HEK293 (cell line): ENCODE measurements around the gene KCNMA1.

Experiments used
- GFI1B ChIP-seq: fragments of 450-650 bp; formaldehyde crosslinking; IDR thresholded peaks from 2 replicates; pipeline ENCODE4 v1.5.1; 2016; ENCODE audit warnings: missing biosample characterization, missing genetic modification characterization
- YY2 ChIP-seq: fragments of 450-650 bp; formaldehyde crosslinking; IDR thresholded peaks from 2 replicates; pipeline ENCODE4 v1.5.1; 2016; ENCODE audit warnings: missing biosample characterization, missing genetic modification characterization
- ZBTB7A ChIP-seq: fragments of 450-650 bp; formaldehyde crosslinking; IDR thresholded peaks from 2 replicates; pipeline ENCODE4 v1.5.1; 2016; ENCODE audit warnings: low read depth, missing biosample characterization, missing genetic modification characterization
- ZFP3 ChIP-seq: fragments of 450-650 bp; formaldehyde crosslinking; IDR thresholded peaks from 2 replicates; pipeline ENCODE4 v1.5.1; 2016; ENCODE audit warnings: low read depth, missing biosample characterization, missing genetic modification characterization
- ZNF121 ChIP-seq: fragments of 450-650 bp; formaldehyde crosslinking; IDR thresholded peaks from 2 replicates; pipeline ENCODE4 v1.5.1; 2016; ENCODE audit warnings: missing biosample characterization, missing genetic modification characterization
- ZNF174 ChIP-seq: fragments of 450-650 bp; formaldehyde crosslinking; IDR thresholded peaks from 2 replicates; pipeline ENCODE4 v1.5.0; 2017; ENCODE audit warnings: missing biosample characterization, mild to moderate bottlenecking, missing genetic modification characterization
- ZNF239 ChIP-seq: fragments of 450-650 bp; formaldehyde crosslinking; IDR thresholded peaks from 2 replicates; pipeline ENCODE4 v1.5.1; 2016; ENCODE audit warnings: missing biosample characterization, missing genetic modification characterization
- ZNF510 ChIP-seq: fragments of 450-650 bp; formaldehyde crosslinking; IDR thresholded peaks from 2 replicates; pipeline ENCODE4 v1.5.1; 2018; ENCODE audit warnings: mild to moderate bottlenecking, missing genetic modification characterization, missing biosample characterization; ENCODE audit not compliant: insufficient replicate concordance
- ZSCAN30 ChIP-seq: fragments of 450-650 bp; IDR thresholded peaks from 2 replicates; pipeline ENCODE4 v1.5.1; 2018; ENCODE audit warnings: missing biosample characterization, mild to moderate bottlenecking, missing genetic modification characterization, moderate library complexity
- TF ChIP-seq, protein P1 (sequence below): fragments of 450-650 bp; formaldehyde crosslinking; IDR thresholded peaks from 2 replicates; pipeline ENCODE4 v1.5.1; 2016; ENCODE audit warnings: missing biosample characterization, missing genetic modification characterization
- TF ChIP-seq, protein P2 (sequence below): IDR thresholded peaks from 2 replicates; pipeline ENCODE4 v1.6.1; 2011; ENCODE audit warnings: mild to moderate bottlenecking, low read depth, low read length, borderline replicate concordance
- TF ChIP-seq, protein P3 (sequence below): fragments of 450-650 bp; formaldehyde crosslinking; IDR thresholded peaks from 2 replicates; pipeline ENCODE4 v1.5.1; 2016; ENCODE audit warnings: missing biosample characterization, missing genetic modification characterization

DNA sequence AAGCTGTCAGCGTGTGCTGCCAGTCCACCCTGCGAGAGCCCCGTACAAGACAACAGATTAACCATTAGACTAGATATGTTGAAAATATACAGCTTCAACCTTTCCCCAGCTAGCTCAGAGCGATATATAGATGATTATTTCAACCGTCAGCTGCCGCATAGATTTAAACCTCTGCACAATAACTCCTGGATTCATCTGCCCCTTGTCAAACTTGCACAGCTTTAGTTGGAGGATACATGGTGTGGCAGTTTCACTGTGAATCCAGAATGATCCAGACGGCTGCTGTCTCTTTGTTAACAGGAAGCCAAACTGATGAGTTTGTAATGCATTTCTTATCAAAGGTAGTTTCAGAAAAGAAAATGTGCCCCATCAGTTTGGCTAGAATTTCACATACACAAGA is 659.7 kb downstream of the KCNMA1 start:
- TF ChIP-seq, protein P1, sequence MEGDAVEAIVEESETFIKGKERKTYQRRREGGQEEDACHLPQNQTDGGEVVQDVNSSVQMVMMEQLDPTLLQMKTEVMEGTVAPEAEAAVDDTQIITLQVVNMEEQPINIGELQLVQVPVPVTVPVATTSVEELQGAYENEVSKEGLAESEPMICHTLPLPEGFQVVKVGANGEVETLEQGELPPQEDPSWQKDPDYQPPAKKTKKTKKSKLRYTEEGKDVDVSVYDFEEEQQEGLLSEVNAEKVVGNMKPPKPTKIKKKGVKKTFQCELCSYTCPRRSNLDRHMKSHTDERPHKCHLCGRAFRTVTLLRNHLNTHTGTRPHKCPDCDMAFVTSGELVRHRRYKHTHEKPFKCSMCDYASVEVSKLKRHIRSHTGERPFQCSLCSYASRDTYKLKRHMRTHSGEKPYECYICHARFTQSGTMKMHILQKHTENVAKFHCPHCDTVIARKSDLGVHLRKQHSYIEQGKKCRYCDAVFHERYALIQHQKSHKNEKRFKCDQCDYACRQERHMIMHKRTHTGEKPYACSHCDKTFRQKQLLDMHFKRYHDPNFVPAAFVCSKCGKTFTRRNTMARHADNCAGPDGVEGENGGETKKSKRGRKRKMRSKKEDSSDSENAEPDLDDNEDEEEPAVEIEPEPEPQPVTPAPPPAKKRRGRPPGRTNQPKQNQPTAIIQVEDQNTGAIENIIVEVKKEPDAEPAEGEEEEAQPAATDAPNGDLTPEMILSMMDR (tag by site-specific recombination), result no peak
- no peak for TF ChIP-seq GFI1B (tag by site-specific recombination)
- no peak for TF ChIP-seq ZNF510
- no peak for TF ChIP-seq YY2 (tag by site-specific recombination)
- no peak for TF ChIP-seq ZNF239 (tag by site-specific recombination)
- TF ChIP-seq, protein P2, sequence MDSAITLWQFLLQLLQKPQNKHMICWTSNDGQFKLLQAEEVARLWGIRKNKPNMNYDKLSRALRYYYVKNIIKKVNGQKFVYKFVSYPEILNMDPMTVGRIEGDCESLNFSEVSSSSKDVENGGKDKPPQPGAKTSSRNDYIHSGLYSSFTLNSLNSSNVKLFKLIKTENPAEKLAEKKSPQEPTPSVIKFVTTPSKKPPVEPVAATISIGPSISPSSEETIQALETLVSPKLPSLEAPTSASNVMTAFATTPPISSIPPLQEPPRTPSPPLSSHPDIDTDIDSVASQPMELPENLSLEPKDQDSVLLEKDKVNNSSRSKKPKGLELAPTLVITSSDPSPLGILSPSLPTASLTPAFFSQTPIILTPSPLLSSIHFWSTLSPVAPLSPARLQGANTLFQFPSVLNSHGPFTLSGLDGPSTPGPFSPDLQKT, result no peak
- no peak for TF ChIP-seq ZFP3 (tag by site-specific recombination)
- no peak for TF ChIP-seq ZNF174
- TF ChIP-seq, protein P3, sequence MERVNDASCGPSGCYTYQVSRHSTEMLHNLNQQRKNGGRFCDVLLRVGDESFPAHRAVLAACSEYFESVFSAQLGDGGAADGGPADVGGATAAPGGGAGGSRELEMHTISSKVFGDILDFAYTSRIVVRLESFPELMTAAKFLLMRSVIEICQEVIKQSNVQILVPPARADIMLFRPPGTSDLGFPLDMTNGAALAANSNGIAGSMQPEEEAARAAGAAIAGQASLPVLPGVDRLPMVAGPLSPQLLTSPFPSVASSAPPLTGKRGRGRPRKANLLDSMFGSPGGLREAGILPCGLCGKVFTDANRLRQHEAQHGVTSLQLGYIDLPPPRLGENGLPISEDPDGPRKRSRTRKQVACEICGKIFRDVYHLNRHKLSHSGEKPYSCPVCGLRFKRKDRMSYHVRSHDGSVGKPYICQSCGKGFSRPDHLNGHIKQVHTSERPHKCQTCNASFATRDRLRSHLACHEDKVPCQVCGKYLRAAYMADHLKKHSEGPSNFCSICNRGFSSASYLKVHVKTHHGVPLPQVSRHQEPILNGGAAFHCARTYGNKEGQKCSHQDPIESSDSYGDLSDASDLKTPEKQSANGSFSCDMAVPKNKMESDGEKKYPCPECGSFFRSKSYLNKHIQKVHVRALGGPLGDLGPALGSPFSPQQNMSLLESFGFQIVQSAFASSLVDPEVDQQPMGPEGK (tag by site-specific recombination), result no peak
- no peak for TF ChIP-seq ZBTB7A (tag by site-specific recombination)
- TF ChIP-seq ZNF121 (tag by site-specific recombination), result no peak
- TF ChIP-seq ZSCAN30 (tag by site-specific recombination), result no peak
